ENCODE data around the gene HRH1.

Gene HRH1

DNA sequence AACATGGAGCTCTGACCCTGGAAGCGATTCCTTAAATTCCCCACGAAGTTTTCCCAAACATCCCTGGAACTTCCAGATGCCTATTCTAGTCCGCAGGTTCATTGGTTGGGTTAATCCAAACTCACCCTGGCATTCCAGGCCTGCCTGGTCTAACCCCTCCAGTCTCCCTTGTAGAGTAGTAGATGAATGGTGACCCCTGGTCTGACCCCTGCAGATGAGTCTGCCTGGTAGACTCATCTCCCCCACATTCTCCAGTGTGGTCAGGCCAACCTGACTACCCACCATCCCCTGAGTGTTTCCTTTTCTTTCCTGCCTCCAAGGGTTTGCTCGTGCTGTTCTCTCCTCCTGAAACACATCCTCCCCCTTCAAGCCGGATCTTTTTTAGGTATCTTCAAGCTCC, 10.8 kb upstream of the HRH1 start:
- TF ChIP-seq, protein P1, sequence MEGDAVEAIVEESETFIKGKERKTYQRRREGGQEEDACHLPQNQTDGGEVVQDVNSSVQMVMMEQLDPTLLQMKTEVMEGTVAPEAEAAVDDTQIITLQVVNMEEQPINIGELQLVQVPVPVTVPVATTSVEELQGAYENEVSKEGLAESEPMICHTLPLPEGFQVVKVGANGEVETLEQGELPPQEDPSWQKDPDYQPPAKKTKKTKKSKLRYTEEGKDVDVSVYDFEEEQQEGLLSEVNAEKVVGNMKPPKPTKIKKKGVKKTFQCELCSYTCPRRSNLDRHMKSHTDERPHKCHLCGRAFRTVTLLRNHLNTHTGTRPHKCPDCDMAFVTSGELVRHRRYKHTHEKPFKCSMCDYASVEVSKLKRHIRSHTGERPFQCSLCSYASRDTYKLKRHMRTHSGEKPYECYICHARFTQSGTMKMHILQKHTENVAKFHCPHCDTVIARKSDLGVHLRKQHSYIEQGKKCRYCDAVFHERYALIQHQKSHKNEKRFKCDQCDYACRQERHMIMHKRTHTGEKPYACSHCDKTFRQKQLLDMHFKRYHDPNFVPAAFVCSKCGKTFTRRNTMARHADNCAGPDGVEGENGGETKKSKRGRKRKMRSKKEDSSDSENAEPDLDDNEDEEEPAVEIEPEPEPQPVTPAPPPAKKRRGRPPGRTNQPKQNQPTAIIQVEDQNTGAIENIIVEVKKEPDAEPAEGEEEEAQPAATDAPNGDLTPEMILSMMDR (conservative IDR thresholded peaks at IDR 0.05; ENCODE audit: low read depth, low read length) = no peak
- DNase-seq (ENCODE audit: low read depth) = no peak
- no peak overlapping the region for H3K4me3 ChIP-seq (ENCODE audit: low read length)

DNA sequence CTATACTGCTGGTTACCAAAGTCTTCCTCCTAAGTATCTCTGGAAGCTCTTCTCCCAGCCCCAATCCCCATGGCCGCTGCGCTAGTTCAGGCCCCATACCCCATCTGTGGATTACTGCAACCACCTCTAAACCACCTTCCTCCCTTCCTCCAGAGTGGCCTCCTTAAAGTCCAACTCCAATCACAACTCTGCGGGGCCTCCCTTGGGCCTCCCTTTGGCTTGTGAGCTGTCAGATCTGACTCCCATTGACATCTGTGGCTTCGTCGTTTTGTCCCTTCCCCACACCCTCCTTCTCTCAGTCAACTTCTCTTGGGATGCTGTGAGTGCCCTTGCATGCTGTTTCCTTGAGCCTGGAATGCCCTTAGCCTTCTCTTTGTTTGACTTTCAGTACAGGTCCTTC, 9.3 kb upstream of the HRH1 start:
- TF ChIP-seq, protein P1 (conservative IDR thresholded peaks at IDR 0.05; ENCODE audit: low read depth, low read length) = no peak
- no peak for DNase-seq (ENCODE audit: low read depth)
- H3K4me3 ChIP-seq (ENCODE audit: low read length) = no peak overlapping the region

DNA sequence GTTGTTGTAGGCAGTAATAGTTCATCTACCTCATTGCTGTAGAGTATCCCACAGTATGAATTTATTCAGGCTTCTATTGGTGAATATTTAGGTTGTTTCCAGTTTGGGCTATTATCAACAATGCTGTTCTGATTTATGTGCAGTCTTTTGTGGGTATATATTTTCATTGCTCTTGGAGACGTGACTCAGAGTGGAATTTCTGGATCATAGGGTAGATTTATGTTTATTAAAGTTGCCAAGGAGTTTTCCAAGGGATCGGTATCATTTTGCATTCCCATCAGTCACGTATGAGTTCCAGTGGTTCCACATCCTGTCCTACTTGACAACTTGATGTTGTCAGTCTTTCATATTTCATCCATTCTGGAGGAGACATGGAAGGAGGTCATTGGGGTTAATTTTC, 8.4 kb upstream of the HRH1 start:
- TF ChIP-seq, protein P1 (conservative IDR thresholded peaks at IDR 0.05; ENCODE audit: low read depth, low read length) = no peak
- peak; percentile 43 for DNase-seq (ENCODE audit: low read depth)
- H3K4me3 ChIP-seq (ENCODE audit: low read length) = no peak overlapping the region

DNA sequence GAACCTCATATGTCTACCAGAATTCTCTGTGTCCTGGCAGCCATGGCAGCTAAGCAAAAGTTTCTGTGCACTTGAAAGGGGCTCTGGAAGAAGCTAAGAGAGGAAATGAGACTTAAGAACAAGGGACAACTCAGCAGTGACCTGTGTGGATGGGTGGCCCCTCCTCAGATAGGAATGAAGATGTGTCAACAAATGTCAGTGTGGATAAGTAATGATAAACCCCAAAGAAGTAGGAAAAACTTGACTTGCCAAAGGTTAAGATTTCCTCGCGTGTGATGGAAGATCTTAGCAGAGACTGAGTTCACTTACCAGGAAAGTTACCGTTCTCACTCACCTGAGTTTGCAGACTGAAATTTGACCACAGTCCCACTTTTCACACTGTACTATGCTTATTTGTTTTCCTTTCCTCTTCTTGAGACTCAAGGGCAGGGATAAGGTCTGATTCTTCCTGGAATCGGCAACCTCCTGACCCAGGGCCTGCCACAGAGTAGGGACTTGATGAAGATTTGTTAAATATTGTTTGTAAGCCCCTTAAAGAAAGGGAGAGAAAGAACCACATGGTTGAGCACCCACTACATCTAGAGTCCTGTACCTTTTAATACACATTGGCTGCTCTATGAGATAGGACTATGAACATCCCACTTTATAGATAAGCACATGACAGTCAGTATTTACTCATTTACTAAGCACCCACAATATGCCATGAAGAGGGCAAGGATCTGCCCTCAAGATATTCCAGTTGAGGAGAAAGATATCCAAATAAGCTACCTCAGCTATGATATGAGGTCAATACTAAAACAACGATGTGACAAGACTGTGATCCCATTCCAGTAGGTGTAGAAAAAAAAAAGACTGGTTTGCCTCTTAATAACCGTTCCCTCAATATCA, 7.3 kb upstream of the HRH1 start:
- TF ChIP-seq, protein P1 (conservative IDR thresholded peaks at IDR 0.05; ENCODE audit: low read depth, low read length) = no peak
- no peak overlapping the region for H3K4me3 ChIP-seq (ENCODE audit: low read length)
- no peak for DNase-seq (ENCODE audit: low read depth)

DNA sequence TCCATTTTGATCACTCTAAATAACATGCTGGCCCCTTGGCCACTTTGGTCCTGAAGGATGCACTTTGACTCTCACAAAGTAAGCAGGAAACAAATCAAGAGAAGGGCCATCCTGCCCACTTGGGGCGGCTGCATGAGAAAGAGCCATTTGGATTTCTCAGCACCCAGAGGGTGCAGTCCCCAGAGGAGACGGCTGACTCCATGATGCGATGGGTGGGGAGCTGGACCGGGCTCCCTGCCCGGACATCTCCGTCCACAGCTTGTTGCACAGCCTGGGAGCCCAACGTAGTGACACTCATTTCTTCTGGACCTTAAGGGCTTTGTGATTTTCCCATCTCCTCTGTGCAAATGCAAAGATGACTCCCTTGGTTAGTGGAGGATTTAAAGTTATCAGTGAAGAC, 4.0 kb upstream of the HRH1 start:
- TF ChIP-seq, protein P1 (conservative IDR thresholded peaks at IDR 0.05; ENCODE audit: low read depth, low read length) = no peak
- DNase-seq (ENCODE audit: low read depth) = no peak
- no peak overlapping the region for H3K4me3 ChIP-seq (ENCODE audit: low read length)

DNA sequence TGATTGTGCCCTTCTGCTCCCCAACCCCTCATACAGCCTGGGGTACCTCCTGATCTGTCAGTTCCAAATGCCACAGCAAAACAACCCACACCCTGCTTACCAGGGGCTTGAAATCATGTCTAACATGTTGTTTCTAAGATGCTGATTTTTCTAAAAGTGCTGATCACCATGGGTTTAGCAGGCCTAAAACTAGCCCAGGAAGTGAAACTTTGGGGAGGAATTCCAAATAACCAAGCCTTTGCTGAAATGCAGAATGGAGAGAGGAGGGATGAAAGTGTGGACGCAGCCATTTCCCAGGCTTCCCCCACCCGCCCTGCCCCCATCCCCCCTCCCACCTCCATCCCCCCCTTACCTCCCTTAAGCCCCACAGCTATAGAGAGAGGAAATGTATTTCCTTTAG, 2.0 kb upstream of the HRH1 start:
- no peak overlapping the region for H3K4me3 ChIP-seq (ENCODE audit: low read length)
- no peak for DNase-seq (ENCODE audit: low read depth)
- TF ChIP-seq, protein P1 (conservative IDR thresholded peaks at IDR 0.05; ENCODE audit: low read depth, low read length) = no peak

DNA sequence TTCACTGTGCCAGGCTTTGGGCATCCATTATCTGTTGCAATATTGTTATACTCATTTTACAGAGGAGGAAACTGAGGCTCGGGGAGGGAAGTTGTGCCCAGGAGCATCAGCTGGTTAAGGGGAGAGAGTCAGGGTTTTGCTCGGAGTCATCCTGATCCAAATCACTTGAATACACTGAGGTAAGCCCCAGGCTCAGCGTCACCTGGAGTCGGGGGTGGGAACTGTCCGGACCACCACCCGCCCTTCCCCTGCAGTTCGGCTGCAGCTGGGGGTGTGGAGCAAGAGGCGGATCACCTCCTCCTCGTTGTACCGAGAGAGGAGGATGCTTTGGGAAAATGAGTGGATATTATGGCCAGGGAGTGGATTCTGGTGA, 646 bp downstream of the HRH1 start:
- H3K4me3 ChIP-seq (ENCODE audit: low read length) = peak overlapping the region; percentile 52

More for the DNA sequence above, 646 bp downstream of the HRH1 start:
- no peak for DNase-seq (ENCODE audit: low read depth)
- TF ChIP-seq, protein P1 (conservative IDR thresholded peaks at IDR 0.05; ENCODE audit: low read depth, low read length) = peak; percentile 28
